GM18951 (cell line): Measurements from ENCODE around the gene BCO2.

ENCODE experiments used
- POLR2A ChIP-seq: IDR thresholded peaks from 4 replicates; pipeline ENCODE4 v1.6.1; 2011; ENCODE audit warnings: mild to moderate bottlenecking; ENCODE audit not compliant: insufficient read length, insufficient read depth; ENCODE audit errors: extremely low read depth
- in situ Hi-C: fragments of 300-500 bp; cut with MboI; formaldehyde crosslinking; loops from one replicate; pipeline ENCODE4 v1.12.0; 2022; ENCODE audit warnings: low sequenced_read_pairs, mixed read lengths, inconsistent platforms; ENCODE audit not compliant: unreplicated experiment

The BCO2 gene

DNA sequence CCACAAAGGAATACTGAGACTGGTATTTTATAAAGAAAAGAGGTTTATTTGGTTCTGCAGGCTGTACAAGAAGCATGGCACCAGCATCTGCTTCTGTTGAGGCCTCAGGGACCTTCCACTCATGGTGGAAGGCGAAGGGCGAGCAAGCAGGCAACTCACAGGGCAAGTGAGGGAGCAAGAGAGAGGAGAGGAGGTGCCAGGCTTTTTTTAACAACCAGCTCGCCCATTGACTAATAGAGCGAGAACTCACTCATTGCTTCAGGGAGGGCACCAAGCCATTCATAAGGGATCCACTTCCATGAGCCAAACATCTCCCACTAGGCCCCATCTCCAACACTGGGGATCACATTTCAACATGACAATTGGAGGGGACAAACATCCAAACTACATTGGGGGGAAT, 52.2 kb downstream of the BCO2 start:
- TF ChIP-seq POLR2A, result no peak
- in situ Hi-C loops, result no loop called here

DNA sequence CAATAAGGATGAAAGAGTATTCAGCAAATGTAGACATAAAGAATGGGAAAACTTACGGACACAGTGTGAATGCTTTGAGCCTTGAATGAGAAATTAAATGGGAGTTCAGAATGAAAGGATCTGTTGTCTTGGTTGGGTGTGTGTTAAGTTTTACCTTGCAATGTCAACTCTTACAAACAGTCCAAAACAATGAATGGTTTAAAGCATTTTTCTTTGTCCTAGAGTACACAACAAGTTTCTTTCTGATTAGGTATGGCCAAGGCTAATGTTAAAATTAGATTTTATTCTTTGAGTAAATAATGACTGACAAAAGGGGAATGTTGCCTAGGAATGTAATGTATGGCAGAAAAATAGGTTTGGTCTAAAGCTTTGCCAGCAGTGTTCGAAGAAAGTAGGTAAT, 53.4 kb downstream of the BCO2 start:
- in situ Hi-C loops, result no loop called here
- TF ChIP-seq POLR2A, result no peak

DNA sequence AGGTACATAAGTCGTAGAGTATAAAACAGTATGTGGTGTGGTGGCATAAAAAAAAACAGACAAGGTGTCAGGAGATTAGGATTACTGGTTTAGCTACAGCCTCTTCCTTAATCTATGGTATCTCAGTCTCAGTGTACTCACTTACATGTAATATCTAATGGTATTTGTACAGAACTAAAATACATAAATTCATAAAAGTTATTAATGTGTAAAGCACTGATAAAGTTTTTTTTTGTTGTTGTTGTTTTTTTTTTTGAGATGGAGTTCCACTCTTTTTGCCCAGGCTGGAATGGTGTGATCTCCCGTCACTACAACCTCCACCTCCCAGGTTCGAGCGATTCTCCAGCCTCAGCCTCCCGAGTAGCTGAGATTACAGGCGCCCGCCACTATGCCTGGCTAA, 53.8 kb downstream of the BCO2 start:
- no peak for TF ChIP-seq POLR2A
- in situ Hi-C loops, result no loop called here

DNA sequence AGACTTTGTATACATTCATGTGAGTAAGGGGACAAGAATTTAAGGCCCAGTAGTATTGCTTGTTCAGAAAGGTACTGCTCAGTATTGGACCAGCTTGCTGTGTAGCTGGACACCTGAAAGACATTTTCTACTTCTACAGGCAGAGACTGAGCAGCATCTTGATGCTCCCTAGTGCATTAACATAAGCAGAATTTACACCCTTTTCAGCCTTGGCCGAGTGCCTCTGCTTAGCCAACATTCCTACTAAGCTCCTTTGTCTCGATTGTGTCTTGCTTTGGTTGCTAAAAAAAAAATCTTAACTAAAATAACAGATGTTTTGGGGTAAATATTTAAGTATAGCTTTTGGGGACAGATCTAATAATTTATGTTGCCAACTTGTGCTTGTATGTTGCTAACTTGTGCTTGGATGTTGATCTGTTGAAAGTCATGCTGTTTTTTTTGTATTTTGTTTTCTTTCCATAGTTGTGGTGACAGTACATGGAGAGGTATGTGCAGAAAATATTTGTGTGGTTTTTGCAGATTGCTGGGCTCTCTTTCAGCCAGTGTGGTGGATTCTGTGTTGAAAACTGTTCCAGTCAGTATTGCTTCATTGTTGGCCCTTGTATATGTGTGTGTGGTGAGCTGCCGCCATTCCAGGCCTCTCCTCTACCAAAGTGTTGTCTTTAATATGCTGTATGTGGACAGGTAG, 54.6 kb downstream of the BCO2 start:
- in situ Hi-C loops, result no loop called here
- no peak for TF ChIP-seq POLR2A

DNA sequence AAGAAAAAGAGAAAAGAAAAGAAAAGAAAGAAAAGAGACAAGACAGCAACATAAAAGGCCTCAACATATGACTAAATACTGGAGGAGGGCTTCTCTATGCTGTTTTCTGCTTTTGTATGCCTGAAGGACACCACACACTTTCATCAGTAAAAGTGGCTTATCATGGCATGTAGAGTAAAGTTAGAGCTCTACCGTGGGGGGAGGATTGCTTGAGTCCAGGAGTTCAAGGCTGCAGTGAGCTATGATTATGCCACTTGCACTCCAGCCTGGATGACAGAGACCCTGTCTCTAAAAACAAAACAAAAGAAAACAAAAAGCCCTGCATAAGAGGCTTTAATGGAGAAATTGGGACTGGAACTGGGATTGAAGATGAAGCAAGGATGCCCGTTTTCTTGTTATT, 56.6 kb downstream of the BCO2 start:
- in situ Hi-C loops, result no loop called here
- no peak for TF ChIP-seq POLR2A

DNA sequence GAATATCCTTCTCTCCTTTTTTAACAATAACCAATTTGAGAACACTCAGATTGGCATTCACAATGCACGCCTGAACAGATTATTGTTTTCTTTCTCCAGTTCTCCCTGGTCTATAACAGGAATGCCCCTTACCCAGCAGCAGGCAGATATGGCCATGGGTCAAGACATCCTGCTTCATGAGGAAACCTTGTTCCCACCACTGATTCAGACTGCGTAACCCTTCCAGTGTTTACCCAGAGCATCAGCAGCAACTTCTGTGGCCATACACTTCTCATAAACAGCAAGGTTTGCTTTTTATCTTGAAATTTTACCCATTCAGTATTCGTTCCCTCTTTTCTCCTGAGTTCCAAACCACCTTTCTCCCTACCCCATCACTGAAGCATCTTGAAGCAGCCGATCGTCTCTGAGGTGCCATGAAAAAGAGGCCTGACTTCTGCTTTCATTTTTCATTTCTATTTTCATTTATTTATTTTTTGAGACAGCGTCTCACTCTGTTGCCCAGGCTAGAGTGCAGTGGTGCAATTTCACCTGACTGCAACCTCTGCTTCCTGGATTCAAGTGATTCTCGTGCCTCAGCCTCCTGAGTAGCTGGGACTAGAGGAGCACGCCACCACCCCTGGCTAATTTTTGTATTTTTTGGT, 60.6 kb downstream of the BCO2 start:
- in situ Hi-C loops, result no loop called here
- no peak for TF ChIP-seq POLR2A

DNA sequence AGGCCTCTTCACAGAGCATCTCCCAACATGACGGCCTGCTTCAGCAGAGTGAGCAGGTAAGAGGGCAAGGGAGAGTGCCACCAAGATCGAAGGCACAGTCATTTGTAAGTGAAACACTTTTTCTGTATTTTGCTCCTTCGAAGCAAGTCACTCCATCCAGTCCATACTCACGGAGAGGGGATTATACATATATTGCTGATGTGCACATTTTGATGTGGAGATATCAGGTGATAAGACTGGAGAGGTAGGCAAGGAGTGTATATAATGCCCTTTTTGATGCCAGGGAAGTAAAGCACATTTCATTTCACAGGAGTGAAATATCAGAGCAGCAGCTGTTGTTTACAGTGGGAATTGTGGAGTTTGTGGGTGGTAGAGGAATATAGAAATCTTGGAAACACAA, 62.1 kb downstream of the BCO2 start:
- TF ChIP-seq POLR2A, result no peak
- in situ Hi-C loops, result no loop called here

DNA sequence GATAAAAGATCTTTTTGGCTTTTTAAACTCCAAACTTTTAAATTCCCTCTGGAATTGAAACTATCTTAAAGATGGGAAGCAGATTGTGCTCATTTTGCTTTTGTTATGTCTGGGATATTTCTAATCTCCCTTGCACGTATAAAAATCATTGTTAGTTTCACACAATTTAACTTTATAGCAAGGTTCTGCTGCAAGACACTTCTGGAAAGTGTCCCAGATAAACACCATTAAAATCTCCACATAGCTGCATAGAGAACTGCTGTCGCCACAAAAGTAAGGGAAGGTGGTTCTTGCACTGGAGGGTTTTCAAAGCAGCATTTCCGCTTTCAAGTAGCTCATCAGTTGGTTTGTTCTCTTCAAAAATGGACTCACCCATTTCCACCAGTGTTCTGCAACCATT, 62.7 kb downstream of the BCO2 start:
- in situ Hi-C loops, result no loop called here
- TF ChIP-seq POLR2A, result no peak

DNA sequence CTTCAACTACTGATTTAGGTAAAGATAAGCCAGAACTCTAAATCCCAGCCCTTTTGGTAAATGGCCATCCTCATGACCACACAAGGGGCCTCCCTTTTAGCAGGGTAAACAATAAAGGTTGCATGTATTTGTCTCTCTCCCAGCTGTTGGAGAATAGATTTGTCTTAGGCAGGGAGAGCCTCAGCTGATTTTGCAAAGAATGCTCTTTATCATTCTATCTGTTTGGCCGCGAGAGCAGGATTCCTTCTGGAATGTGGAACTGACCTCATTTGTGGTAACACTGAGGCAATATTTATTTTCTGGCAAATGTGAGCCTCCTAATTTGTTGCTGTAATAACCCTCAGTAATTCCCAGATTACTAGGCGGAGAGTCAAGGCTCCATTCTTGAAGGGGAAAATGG, 66.2 kb downstream of the BCO2 start:
- no peak for TF ChIP-seq POLR2A
- in situ Hi-C loops, result no loop called here

DNA sequence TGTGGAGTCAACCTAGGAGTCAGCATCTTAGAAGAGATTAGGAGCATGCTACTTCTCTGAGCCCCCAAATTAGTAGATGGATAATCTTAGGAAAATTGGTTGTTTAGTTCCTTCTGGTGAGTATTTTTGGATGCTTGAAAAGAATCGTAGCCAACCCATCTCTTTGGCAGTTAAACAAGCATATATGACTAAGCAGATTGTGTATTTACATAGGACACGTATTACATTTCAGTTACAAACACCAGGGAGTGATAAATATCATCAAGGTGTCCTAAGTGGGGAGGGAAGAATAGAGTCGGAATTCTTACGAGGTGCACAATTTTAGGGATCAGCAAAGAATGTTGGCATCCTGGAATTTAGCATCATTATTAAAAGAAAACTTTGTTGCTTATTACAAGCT, 71.9 kb downstream of the BCO2 start:
- no peak for TF ChIP-seq POLR2A
- in situ Hi-C loops, result no loop called here

DNA sequence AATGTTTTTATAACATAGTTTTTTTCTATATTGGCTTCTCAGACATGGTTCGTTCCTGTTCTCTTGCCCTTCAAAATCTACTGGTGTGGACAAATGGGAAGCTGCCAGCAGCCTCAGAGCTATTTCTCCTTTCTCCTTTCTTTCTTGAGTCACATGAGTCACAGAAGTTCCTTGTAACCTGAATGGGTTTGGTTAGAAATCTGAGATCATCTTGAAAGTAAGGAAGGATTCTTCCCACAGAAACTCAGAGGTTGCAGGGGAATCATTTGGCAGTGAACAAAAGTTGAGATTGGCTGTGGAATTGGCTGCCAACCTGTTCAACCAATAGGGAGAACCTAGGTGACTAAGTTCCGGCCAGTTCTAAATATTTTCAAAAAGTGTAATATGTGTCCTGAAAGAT, 72.9 kb downstream of the BCO2 start:
- no peak for TF ChIP-seq POLR2A
- in situ Hi-C loops, result no loop called here

DNA sequence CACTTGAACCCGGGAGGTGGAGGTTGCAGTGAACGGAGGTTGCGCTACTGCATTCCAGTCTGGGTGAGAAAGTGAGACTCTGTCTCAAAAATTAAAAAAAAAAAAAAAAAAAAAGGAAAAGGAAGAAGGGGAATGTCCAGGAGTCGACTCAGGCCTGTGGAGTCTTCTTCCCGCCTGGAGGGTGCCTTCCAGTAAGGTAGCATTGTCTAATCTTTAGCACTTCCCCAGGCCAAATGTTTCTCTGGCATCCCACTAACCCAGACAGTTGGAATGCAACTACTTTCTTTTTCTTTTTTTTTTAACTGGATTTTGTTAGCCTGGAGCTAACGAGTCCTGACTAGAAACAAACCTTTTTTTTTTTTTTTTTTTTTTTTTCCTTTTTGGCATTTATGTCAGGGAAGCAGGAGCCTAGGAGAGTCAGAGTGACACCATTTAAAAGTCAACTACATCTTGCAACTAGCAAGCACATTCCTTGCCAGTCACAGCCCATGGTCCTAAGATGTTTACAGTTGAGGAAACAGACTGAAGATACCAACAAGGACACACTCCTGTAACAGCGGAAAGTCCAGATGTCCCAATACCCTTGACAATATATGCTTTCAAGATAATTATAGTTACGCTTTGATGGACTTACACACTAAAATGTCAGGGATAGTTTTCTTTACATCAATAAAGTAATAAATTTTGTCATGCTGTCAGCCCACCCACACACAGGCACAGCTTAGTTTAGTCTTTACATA, 74.7 kb downstream of the BCO2 start:
- in situ Hi-C loops, result no loop called here

DNA sequence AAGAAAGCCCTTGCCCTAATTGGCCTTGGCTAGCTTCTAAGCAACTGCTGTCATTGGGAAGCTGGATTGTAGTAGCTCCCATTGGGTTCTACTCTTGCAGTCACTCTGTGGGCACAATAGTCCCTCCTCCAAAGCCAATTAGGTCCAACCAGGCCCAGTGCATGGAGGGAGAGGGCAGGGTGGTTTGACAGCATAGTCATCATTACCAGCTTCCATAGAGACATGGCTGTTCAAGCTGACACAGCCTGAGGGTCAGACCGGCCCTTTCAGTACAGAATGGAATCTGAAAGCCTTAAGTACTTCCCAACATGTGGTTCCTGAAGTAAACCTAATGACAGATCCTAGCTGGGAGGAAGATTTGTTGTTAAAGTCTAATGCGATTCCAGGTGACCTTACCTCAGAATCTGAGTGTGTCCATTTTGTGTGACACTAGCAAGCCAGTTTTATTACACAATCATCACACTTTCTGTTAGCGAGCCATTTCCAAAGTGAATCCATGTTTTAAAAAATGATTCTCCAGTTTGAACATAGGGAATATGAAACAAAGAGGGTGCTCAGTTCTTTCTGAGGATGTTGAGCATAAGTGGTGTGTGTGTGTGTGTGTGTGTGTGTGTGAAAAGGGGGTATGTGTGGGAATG, 78.4 kb downstream of the BCO2 start:
- no peak for TF ChIP-seq POLR2A
- in situ Hi-C loops, result no loop called here

More for the DNA sequence above, 74.7 kb downstream of the BCO2 start:
- TF ChIP-seq POLR2A, result no peak
